ENCODE data around the gene SLC43A1. TPM values are rescaled to one million over a fixed set of nuclear protein-coding genes. Genes with fewer than 3 reads are reported as not detected.
"Not testable (repeated sequence)": the region's sequence is repeated elsewhere in the genome, so short reads cannot be mapped to it uniquely, and the experiment has no call there.

Gene SLC43A1
- total RNA-seq, 6 donors from 2014 or later = 7.1 to 72.3 (median 13.9) TPM

DNA sequence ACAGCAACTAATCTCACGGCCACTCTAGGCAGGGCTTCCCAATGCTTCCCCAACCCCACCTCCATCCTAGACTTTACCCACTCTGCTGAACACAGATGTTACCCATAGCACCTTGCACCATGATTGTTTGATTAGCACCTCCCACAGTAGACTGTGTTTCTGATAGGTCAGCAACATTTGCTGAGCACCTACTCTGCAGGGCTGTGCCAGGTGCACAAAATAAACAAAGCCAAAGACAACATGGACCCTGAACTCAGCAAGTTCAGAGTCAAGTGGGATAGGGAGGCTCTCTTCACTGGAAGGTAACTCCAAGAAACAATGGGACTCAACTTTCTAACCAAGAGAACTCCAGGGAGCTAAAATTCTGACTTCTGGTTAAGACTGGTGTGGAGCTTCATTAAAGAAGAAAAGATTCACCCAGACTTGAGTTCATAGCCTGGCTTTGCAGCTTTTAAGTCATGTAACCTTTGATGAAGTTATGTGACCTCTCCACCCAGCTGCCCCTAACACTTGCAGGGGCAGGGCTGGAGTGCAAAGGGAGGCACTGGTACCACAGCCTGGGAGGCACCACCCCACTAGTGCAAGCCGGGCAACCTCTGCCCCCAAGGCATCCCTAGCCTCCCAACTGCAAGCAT lies 61.8 kb downstream of the SLC43A1 start:
- no peak for DNase-seq
- Histone ChIP-seq H3K4me1 (peaks cover 13 to 23% (median 17%) of the 10 kb centered on the region in 4 donors), H3K4me3 (no peak overlapping the region), H3K27ac (no peak overlapping the region), H3K9me3 (no peaks in the 10 kb centered on the region), H3K27me3 (peaks cover 0 to 11% (median 4%) of the 10 kb centered on the region in 4 donors), H3K36me3 (no peaks in the 10 kb centered on the region)
- TF ChIP-seq POLR2A (IDR thresholded peaks at IDR 0.05) (no peak), POLR2AphosphoS5 (IDR thresholded peaks at IDR 0.05) (no peak), CTCF (IDR thresholded peaks at IDR 0.05) (no peak), EP300 (IDR thresholded peaks at IDR 0.05) (no peak)
- no peak for ATAC-seq (ENCODE audit: low FRiP score in 2 of 2)
- 69 to 92% methylated on average over 2 of the region's 2 CpGs for WGBS, 2 donors

DNA sequence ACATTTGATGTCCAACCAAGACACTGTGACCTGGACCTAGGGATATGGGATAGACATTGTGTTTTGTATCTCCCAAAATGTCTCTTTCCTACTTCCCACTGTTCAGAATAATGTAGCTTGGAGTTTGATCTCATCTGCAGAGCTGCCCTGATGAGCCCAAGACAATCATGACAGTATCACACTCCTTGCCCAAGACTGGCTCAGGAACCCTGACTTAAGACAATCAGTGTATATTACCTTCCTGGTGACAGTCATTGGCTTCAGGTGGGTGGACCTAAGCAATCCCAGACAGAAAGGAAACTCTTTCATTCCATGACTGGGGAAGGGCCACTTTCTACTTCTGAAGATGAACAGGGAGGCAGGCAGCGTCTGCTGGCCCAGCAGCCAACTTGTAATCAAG lies 69.4 kb downstream of the SLC43A1 start:
- H3K27ac ChIP-seq = no peak overlapping the region
- no peaks in the 10 kb centered on the region for H3K36me3 ChIP-seq
- H3K9me3 ChIP-seq = no peaks in the 10 kb centered on the region
- 77 to 100% methylated on average over 1 of the region's 1 CpG for WGBS, 2 donors
- TF ChIP-seq EP300 (IDR thresholded peaks at IDR 0.05) (no peak), CTCF (IDR thresholded peaks at IDR 0.05) (no peak), POLR2A (IDR thresholded peaks at IDR 0.05) (no peak), POLR2AphosphoS5 (IDR thresholded peaks at IDR 0.05) (no peak)
- ATAC-seq (ENCODE audit: low FRiP score in 2 of 2) (no peak), DNase-seq (no peak)
- H3K4me1 ChIP-seq = peaks cover 0 to 8% (median 0%) of the 10 kb centered on the region in 4 donors
- no peak overlapping the region for H3K4me3 ChIP-seq
- no peaks in the 10 kb centered on the region for H3K27me3 ChIP-seq

GRCh38 chr11:57445122-57445394 lies 70.4 kb downstream of the SLC43A1 start:
- H3K36me3 ChIP-seq; ATAC-seq (ENCODE audit: low FRiP score in 2 of 2); H3K27ac ChIP-seq; H3K9me3 ChIP-seq; DNase-seq; H3K4me3 ChIP-seq; H3K4me1 ChIP-seq; H3K27me3 ChIP-seq: not testable (repeated sequence)
- 82 to 84% methylated on average over 9 of the region's 9 CpGs for WGBS, 2 donors

- DNase-seq (no peak), ATAC-seq (ENCODE audit: low FRiP score in 2 of 2) (no peak)
- no peaks in the 10 kb centered on the region for H3K9me3 ChIP-seq
- WGBS, 2 donors = 79% methylated on average over 9 of the region's 9 CpGs
- H3K36me3 ChIP-seq = no peaks in the 10 kb centered on the region
- TF ChIP-seq POLR2AphosphoS5 (IDR thresholded peaks at IDR 0.05) (no peak), EP300 (IDR thresholded peaks at IDR 0.05) (no peak), POLR2A (IDR thresholded peaks at IDR 0.05) (no peak), CTCF (IDR thresholded peaks at IDR 0.05) (no peak)
- H3K27me3 ChIP-seq = no peaks in the 10 kb centered on the region
- H3K27ac ChIP-seq = no peak overlapping the region
- peaks cover 0 to 8% (median 0%) of the 10 kb centered on the region in 4 donors for H3K4me1 ChIP-seq
- H3K4me3 ChIP-seq = no peak overlapping the region
Measured at GRCh38 chr11:57444362-57445121, 71.0 kb downstream of the SLC43A1 start.

DNA sequence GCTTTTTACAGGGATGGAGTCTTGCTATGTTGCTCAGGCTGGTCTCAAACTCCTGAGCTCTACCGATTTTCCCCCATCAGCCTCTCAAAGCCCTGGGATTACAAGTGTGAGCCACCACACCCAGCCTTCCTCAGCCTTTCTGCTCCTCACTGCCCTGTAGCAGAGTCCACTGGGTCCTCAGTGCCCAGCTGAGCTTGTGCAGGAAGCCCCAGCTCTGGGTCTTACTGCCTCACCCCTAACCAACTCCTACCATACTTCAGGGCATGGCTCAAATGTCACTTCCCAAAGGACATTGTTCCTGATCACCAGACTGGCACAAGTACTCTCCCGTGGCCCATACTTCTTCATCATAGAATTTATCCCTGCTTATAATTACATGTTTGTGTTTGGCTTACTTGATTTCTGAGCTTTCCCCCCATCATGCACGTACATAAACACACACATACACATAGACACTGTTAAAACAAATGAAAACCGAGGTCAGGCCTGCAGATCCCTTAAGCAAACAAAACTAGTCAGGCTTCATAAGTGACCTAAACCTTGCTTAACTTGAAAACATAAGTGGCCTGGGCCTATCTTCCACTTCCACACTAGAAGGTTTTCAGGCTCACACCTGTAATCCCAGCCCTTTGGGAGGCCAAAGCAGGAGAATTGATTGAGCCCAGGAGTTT lies 74.6 kb downstream of the SLC43A1 start:
- H3K27me3 ChIP-seq = no peaks in the 10 kb centered on the region
- no peaks in the 10 kb centered on the region for H3K36me3 ChIP-seq
- 69 to 73% methylated on average over 4 of the region's 4 CpGs for WGBS, 2 donors
- DNase-seq = no peak
- peaks cover 0 to 8% (median 2%) of the 10 kb centered on the region in 4 donors for H3K4me1 ChIP-seq
- peak; percentile 34 to 49 for ATAC-seq (ENCODE audit: low FRiP score in 2 of 2)
- no peaks in the 10 kb centered on the region for H3K9me3 ChIP-seq
- H3K27ac ChIP-seq = peak overlapping the region in 3 of 4 donors; percentile 18 to 39 (median 33)
- no peak overlapping the region for H3K4me3 ChIP-seq
- TF ChIP-seq CTCF (IDR thresholded peaks at IDR 0.05) (no peak), EP300 (IDR thresholded peaks at IDR 0.05) (no peak), POLR2AphosphoS5 (IDR thresholded peaks at IDR 0.05) (no peak)
